ENCODE results near the gene RMDN3.

- TF ChIP-seq POLR2A (IDR thresholded peaks at IDR 0.05) (no peak), CTCF (IDR thresholded peaks at IDR 0.05) (no peak), POLR2AphosphoS5 (IDR thresholded peaks at IDR 0.05; ENCODE audit: insufficient read depth in 1 of 2, low read depth in 1 of 2) (no peak)
These were observed 30.8 kb upstream of the RMDN3 start for GRCh38 chr15:40785814-40786213.

Data from vagina (tissue), 2 donors.